K562 (cell line): ENCODE results near the gene DMD.

ENCODE experiments used
- CBX5 ChIP-seq: IDR thresholded peaks from 2 replicates; pipeline ENCODE4 v1.6.1; 2014; ENCODE audit warnings: low read depth, borderline replicate concordance
- CREB1 ChIP-seq, 2 experiments: sonication (generic) in 1 of 2; formaldehyde crosslinking in 1 of 2; IDR thresholded peaks; 2 replicates each; pipeline versions ENCODE4 v1.6.1 to v1.8.0; 2012 to 2022; ENCODE audit warnings: inconsistent platforms in 1 of 2, mild to moderate bottlenecking in 1 of 2, missing genetic modification reagents in 1 of 2, moderate library complexity in 1 of 2
- E2F1 ChIP-seq: sonication (generic); formaldehyde crosslinking; IDR thresholded peaks from 2 replicates; pipeline ENCODE4 v1.8.1; 2023; ENCODE audit warnings: mild to moderate bottlenecking, missing genetic modification reagents, moderate library complexity
- HDGF ChIP-seq: fragments of 450-650 bp; IDR thresholded peaks from 2 replicates; pipeline ENCODE4 v1.6.1; 2016
- IFI16 ChIP-seq: fragments of 250-450 bp; sonication (Bioruptor Pico); IDR thresholded peaks from 2 replicates; pipeline ENCODE4 v2.1.2; 2022; ENCODE audit warnings: mild to moderate bottlenecking, inconsistent platforms
- JUND ChIP-seq, 2 experiments: IDR thresholded peaks; 2 replicates in 1 of 2; 3 replicates in 1 of 2; pipeline ENCODE4 v1.6.1; 2011; ENCODE audit warnings: borderline replicate concordance in 2 of 2, low read depth in 2 of 2, low read length in 2 of 2, improper control_type of control experiment in 1 of 2, missing biosample characterization in 1 of 2, missing genetic modification characterization in 1 of 2, missing genetic modification reagents in 1 of 2
- MAFK ChIP-seq: IDR thresholded peaks from 2 replicates; pipeline ENCODE4 v1.6.1; 2011; ENCODE audit warnings: low read length, improper control_type of control experiment
- NFIC ChIP-seq: fragments of 450-650 bp; IDR thresholded peaks from 2 replicates; pipeline ENCODE4 v1.6.1; 2017; ENCODE audit warnings: mild to moderate bottlenecking, inconsistent platforms
- POLR2A ChIP-seq: fragments of 450-650 bp; conservative IDR thresholded peaks from 2 replicates; pipeline ENCODE4 v1.6.1; 2016
- RCOR1 ChIP-seq, 2 experiments: IDR thresholded peaks; 2 replicates each; pipeline ENCODE4 v1.6.1; 2012; ENCODE audit warnings: low read depth in 2 of 2, low read length in 2 of 2, borderline replicate concordance in 1 of 2, improper control_type of control experiment in 1 of 2
- ZC3H11A ChIP-seq: IDR thresholded peaks from 2 replicates; pipeline ENCODE4 v1.6.1; 2012; ENCODE audit warnings: low read depth, low read length, improper control_type of control experiment
- ZNF217 ChIP-seq: sonication (generic); formaldehyde crosslinking; IDR thresholded peaks from 2 replicates; pipeline ENCODE4 v1.8.0; 2022; ENCODE audit warnings: mild to moderate bottlenecking, missing genetic modification reagents
- TF ChIP-seq, protein P1 (sequence below), 3 experiments: IDR thresholded peaks in 2 of 3; conservative IDR thresholded peaks in 1 of 3; 2 replicates each; pipeline ENCODE4 v1.5.1; 2011 to 2012; ENCODE audit warnings: low read length in 3 of 3, mild to moderate bottlenecking in 3 of 3, control low read depth in 2 of 3, improper control_type of control experiment in 1 of 3, inconsistent platforms in 1 of 3, low read depth in 1 of 3, mixed read lengths in 1 of 3, moderate library complexity in 1 of 3; ENCODE audit not compliant: insufficient read depth in 2 of 3
- TF ChIP-seq, protein P2 (sequence below): sonication (generic); formaldehyde crosslinking; IDR thresholded peaks from 2 replicates; pipeline ENCODE4 v1.5.0; 2020; ENCODE audit warnings: missing genetic modification reagents

DNA sequence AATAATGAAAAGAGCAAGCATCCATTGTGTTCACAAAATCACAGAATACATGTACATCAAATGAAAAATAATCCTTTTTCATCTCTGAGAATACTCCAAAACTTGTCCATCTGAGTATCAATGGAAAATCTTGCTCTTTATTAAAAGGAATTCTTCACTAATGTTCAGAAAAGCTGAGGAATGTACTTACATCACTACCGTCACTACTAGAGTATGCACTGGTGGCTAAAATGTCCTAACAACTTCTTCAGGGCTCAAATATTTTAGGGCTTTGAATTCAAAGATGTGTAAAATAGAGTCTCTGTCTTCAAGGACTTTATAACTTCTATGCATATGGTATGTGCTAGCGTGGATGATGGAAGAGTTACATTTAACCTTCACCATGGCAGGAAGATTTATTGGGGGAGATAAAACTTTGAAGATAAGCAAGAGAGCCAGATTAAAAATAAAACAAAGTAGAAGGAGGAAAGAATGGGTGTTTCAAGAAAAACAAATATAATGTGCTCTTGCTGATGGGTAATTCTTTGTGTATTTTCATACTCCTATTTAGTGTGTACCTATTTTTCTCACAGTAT is 55.1 kb downstream of the DMD start:
- no peak for TF ChIP-seq ZNF217 (CRISPR knock-in tag)
- no peak for TF ChIP-seq CBX5
- TF ChIP-seq, protein P1, sequence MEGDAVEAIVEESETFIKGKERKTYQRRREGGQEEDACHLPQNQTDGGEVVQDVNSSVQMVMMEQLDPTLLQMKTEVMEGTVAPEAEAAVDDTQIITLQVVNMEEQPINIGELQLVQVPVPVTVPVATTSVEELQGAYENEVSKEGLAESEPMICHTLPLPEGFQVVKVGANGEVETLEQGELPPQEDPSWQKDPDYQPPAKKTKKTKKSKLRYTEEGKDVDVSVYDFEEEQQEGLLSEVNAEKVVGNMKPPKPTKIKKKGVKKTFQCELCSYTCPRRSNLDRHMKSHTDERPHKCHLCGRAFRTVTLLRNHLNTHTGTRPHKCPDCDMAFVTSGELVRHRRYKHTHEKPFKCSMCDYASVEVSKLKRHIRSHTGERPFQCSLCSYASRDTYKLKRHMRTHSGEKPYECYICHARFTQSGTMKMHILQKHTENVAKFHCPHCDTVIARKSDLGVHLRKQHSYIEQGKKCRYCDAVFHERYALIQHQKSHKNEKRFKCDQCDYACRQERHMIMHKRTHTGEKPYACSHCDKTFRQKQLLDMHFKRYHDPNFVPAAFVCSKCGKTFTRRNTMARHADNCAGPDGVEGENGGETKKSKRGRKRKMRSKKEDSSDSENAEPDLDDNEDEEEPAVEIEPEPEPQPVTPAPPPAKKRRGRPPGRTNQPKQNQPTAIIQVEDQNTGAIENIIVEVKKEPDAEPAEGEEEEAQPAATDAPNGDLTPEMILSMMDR (IDR thresholded peaks at IDR 0.05 in 2 of 3, conservative IDR thresholded peaks at IDR 0.05 in 1 of 3; ENCODE audit: insufficient read depth in 2 of 3, low read depth in 1 of 3, low read length in 3 of 3), result no peak
- no peak for TF ChIP-seq RCOR1 (IDR thresholded peaks at IDR 0.05; ENCODE audit: borderline replicate concordance in 1 of 2, low read depth in 2 of 2, low read length in 2 of 2)
- TF ChIP-seq ZC3H11A, result no peak
- no peak for TF ChIP-seq E2F1 (CRISPR knock-in tag)
- no peak for TF ChIP-seq NFIC
- no peak for TF ChIP-seq POLR2A
- TF ChIP-seq HDGF, result no peak
- no peak for TF ChIP-seq IFI16 (CRISPR knock-in tag)
- TF ChIP-seq, protein P2, sequence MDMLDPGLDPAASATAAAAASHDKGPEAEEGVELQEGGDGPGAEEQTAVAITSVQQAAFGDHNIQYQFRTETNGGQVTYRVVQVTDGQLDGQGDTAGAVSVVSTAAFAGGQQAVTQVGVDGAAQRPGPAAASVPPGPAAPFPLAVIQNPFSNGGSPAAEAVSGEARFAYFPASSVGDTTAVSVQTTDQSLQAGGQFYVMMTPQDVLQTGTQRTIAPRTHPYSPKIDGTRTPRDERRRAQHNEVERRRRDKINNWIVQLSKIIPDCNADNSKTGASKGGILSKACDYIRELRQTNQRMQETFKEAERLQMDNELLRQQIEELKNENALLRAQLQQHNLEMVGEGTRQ (CRISPR knock-in tag), result no peak
- TF ChIP-seq CREB1 (IDR thresholded peaks at IDR 0.05), result no peak
- TF ChIP-seq CREB1 (CRISPR knock-in tag; IDR thresholded peaks at IDR 0.05), result no peak
- TF ChIP-seq MAFK, result no peak
- TF ChIP-seq JUND (IDR thresholded peaks at IDR 0.05; ENCODE audit: borderline replicate concordance, low read depth, low read length), result no peak
- no peak for TF ChIP-seq JUND (tag; IDR thresholded peaks at IDR 0.05; ENCODE audit: borderline replicate concordance, low read depth, low read length)
